DMS53 treated with DMSO at 0.1 percent for 48 hours (cell line): ENCODE measurements around the gene GSTO1.
A peak's percentile ranks its signal among the peaks of the same experiment; 100 is the strongest.
"Not testable (repeated sequence)": the region's sequence is repeated elsewhere in the genome, so short reads cannot be mapped to it uniquely, and the experiment has no call there.

Source experiments
- DNase-seq: peaks from one replicate; lab custom pipeline; 2025; ENCODE audit not compliant: unreplicated experiment; lab: John Stamatoyannopoulos, UW

The GSTO1 gene

GRCh38 chr10:104254493-104255310 is at the start of gene GSTO1:
TSS of gene GSTO1 (plus strand) at chr10:104254892. CDS start at chr10:104254929, 37 bp downstream.
- peak; percentile 57 for DNase-seq

- no peak for DNase-seq
These were observed 46.0 kb upstream of the GSTO1 start for GRCh38 chr10:104208730-104209129.

GRCh38 chr10:104209575-104210198 is 45.0 kb upstream of the GSTO1 start:
- peak; percentile 33 for DNase-seq

- no peak for DNase-seq
These were observed 38.1 kb upstream of the GSTO1 start for GRCh38 chr10:104216631-104217030.

GRCh38 chr10:104218751-104219150 is 35.9 kb upstream of the GSTO1 start:
- no peak for DNase-seq

- DNase-seq: no peak
These were observed 34.2 kb upstream of the GSTO1 start for GRCh38 chr10:104220522-104220921.

GRCh38 chr10:104223304-104223703 is 31.4 kb upstream of the GSTO1 start:
- no peak for DNase-seq

- DNase-seq: no peak
These were observed 24.2 kb upstream of the GSTO1 start for GRCh38 chr10:104230490-104230889.

- DNase-seq: peak; percentile 92
These were observed 22.7 kb upstream of the GSTO1 start, which contains the start of gene CFAP43 for GRCh38 chr10:104231784-104232612. TSS of gene CFAP43 (minus strand) at chr10:104232364. CDS start at chr10:104232246, 118 bp downstream.

- no peak for DNase-seq
These were observed 22.0 kb upstream of the GSTO1 start for GRCh38 chr10:104232613-104233102.

GRCh38 chr10:104233817-104234216 is 20.9 kb upstream of the GSTO1 start:
- no peak for DNase-seq

GRCh38 chr10:104234934-104235333 is 19.8 kb upstream of the GSTO1 start:
- DNase-seq: no peak

- no peak for DNase-seq
These were observed 18.9 kb upstream of the GSTO1 start for GRCh38 chr10:104235801-104236200.

- no peak for DNase-seq
These were observed 14.6 kb upstream of the GSTO1 start for GRCh38 chr10:104240078-104240477.

- DNase-seq: no peak
These were observed 12.1 kb upstream of the GSTO1 start for GRCh38 chr10:104242545-104242944.

GRCh38 chr10:104243009-104243408 is 11.7 kb upstream of the GSTO1 start:
- DNase-seq: not testable (repeated sequence)

- DNase-seq: no peak
These were observed 11.2 kb upstream of the GSTO1 start for GRCh38 chr10:104243512-104243911.

- no peak for DNase-seq
These were observed 9.5 kb upstream of the GSTO1 start for GRCh38 chr10:104245066-104245632.

GRCh38 chr10:104246976-104247375 is 7.7 kb upstream of the GSTO1 start:
- DNase-seq: no peak

GRCh38 chr10:104247513-104248146 is 7.1 kb upstream of the GSTO1 start:
- no peak for DNase-seq
